Daoy (cell line): ENCODE data around the gene SLMAP. TPM values are rescaled to one million over a fixed set of nuclear protein-coding genes. Genes with fewer than 3 reads are reported as not detected.

Source experiments
- DNase-seq: peaks from one replicate; pipeline ENCODE4 v3.0.0-alpha.2; 2015; ENCODE audit warnings: low read depth
- total RNA-seq: library from RNA; depleted of rRNA; stranded (reverse); fragments of >200 nt; shearing (Covaris generic); gene quantifications from 2 replicates; pipeline ENCODE4 v1.2.3, GENCODE V29; 2014

SLMAP gene
- total RNA-seq, 1 experiment from 2014 or later = 34.9 TPM

DNA sequence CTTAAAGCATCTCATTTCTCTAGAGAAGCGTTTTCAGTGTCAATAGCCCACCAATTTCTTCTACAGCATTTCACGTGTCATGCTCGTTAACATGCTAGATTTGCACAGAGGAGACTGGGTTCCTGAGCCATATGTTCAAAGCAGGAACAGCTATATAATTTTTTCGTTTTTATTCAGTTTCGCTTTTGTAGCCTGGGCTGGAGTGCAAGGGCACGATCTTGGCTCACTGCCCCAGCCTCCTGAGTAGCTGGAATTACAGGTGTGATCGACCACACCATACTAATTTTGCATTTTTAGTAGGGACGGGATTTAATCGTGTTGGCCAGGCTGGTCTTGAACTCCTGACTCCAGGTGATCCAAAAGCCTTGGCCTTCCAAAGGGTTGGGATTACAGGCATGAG, 6.6 kb upstream of the SLMAP start:
- DNase-seq = no peak

DNA sequence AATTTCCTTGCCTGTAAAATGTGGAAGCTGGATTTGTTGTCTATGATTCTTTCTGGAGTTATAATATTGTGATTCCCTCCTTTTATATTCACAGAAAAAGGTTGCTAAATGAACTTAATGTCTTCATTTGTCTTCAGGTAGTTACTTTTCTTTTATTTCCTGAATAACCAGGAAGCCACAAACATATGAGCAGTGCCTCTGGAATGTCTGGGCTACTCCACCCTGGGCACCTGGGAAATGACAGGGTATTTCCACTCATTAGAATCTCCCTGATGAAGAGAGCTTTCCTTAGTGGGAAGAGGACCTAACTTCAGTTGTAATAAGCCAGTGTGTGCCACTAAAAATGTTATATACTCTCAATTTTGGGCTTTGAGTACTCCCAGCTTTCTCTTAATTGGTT, 3.8 kb upstream of the SLMAP start:
- peak; percentile 61 for DNase-seq

DNA sequence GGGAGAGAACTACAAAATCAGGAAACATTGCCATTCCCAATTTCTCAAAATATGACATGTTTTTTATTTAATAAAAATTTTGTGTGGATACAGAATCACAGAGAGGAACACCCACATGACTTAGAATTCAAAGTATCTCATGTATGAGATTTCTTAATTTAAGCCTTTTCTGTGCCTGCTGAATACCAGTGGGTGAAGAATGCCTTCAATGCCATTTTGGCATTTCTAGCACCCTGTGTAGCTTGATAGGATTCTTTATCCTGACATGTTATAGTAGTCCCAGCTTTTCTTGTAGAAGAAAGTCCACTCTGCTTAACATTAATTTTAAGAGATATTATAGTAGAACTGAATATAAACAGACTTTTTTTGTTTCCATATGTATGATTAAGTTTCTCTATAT, 3.1 kb upstream of the SLMAP start:
- DNase-seq = no peak

DNA sequence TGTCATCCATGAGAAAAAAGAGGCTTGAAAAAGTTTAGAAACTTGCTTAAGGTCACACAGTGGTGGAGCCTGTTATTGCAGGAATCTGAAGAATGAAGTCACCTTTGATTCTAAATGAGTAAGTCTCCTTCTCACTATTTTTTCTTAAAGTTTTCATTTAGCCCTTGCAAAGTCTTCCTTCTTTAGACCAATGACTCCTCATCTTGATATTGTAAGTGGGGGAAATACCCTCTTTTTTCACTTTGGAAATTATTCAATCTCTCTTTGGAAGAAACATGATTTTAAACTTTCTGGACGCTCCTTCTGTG, 787 bp upstream of the SLMAP start:
- peak; percentile 35 for DNase-seq

DNA sequence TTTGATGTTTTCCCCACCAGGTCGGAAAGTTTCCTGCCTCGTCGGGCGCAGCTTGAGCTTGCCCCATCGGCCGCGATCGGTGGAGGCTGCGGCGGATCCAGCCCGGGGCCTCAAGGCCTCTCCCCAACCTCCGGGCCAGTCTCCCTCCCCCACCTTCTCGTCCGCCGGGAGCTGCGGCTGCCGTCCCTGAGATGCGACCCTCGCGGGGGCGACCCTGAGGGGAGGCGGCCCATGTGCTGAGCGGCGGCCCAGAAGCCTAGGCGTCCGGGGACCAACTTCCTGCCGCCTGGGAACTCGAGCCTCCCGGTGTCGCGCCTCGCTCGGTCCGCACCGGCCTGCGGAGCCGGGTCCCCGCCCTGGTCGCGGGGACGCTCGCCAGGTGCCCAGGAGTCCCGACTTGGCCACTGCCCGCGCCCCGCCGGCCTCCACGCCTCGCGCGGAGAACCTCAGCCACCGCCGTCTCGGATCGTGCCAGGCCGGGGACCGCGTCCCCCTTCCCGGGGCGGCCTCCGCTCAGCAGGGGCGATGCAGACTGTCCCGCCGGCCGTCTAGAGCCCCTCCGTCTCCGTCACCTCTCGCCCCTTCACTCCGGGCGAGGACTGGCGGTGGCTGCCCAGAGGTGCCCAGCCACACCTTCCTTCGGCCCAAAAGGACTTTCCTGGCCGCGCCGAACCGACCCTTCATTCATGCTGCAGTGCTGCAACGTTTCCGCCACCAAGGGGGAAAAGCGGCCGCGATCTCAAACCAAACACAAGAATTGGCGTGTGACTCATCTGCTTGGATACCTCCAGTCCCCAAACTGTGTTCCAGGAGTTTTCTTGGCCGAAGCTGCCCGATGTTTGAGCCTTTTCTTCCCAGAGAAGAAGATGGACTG, 656 bp downstream of the SLMAP start:
- DNase-seq = peak; percentile 73

DNA sequence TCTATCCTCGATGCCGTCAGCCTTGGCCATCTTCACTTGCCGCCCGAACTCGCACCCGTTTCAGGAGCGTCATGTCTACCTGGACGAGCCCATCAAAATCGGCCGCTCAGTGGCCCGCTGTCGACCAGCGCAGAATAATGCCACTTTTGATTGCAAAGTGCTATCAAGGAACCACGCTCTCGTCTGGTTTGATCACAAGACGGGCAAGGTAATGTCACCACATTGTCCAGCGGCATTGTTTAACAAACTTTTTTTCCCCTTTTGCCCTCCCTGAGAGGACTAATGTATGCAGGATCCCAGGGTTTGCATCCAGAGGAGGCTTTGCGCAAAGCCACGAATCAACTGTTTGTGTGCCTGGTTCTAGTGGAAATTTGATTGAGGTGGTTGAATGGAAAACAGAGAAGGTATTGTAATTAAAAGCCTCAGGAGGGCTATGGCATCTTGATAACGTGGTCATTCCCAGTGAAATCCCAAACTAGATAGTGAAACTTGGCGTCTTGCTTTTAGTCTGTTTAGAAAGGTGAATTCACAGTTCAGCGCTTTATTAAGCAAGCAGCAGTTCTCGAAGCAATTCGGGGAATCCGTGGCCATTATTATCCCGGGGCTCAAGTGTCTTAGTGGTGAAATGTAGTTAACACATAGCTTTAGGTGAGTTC, 1.7 kb downstream of the SLMAP start:
- no peak for DNase-seq

DNA sequence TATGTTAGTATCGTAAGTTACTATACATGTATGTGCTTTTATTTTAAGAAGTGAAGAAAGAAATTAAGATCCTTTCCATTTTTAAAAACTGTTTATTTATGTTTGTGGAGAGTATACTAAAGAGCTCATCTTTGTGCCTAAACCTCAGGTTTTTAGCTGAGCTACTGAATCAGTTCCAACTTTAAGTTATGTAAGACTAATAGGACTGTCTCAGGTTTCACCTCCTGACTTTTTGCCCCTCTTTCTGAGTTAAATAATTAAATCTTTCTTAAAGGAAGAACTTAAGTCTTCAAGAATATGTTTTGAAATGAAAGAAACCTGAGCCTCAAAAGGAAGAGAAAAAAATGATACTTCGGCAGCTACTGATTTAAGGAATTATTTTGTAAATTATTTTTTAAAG, 2.6 kb downstream of the SLMAP start:
- DNase-seq = no peak

DNA sequence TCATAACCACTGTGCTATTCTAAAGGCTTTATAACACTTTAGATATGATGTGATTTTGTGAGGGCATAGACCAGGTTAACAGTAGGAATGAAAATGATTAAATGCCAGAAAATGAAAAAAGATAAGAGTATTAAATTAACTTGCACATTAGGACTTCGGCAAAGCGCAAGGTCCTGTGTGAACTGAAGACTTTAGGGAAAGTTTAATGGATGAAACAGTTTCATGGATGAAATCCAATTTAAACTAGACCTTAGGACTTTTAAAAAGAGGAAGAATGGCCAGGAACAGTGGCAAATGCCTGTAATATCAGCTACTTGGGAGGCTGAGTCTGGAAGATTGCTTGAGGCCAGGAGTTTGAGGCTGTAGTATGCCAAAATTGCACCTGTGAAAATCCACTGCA, 8.7 kb downstream of the SLMAP start:
- no peak for DNase-seq

DNA sequence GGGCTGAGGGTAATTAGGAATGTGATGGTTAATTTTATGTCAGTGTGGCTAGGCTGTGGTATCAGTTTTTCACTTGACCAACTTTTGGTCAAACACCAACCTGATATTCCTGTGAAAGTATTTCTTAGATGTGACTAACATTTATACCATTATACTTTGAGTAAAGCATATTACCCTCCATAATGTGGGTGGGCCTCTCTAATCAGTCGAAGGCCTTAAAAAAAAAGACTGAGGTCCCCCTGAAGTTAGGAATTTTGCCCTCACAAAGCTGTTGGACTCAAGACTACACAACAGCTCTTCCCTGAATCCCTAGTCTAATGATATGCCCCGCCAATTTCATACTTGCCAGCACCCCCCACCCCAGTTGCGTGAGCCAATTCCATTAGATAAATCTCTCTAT, 12.5 kb downstream of the SLMAP start:
- DNase-seq = no peak

DNA sequence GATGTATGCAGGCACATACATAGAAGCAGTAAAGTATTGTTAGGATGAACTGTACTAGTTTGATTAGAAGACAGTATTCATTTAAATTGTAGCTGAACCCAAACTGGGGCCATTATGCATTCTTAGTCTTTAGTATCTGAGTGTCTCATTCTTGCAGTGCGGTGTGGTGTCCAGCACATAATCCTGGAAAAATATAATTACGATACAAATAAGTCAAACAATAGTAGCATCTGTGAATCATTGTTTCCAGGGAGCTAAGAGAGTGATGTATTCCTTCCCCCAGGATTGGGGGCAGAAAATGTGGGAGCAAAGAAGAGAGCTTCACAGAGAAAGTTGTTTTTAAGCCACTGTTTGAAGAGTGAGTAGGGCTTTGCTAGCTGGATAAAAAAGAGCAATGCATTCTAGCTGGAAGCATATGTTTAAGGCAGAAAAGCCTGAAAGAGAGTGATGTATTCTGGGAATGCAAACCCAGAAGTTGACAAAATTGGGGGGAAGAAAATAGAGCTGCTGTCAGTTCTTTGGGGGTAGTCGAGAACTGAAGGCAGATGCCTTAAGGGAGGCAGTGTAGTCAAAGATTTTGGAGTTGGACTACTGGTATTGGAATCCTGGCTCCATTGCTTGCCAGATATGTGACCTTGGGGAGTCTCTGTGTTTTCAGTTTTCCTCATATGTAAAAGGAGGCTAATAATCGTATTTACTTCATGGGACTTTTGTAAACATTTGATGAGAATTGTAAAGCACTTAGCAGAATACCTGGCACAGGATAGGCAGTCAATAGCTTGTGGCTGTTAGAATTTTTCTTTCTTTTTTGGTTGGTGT, 14.1 kb downstream of the SLMAP start:
- DNase-seq = no peak

DNA sequence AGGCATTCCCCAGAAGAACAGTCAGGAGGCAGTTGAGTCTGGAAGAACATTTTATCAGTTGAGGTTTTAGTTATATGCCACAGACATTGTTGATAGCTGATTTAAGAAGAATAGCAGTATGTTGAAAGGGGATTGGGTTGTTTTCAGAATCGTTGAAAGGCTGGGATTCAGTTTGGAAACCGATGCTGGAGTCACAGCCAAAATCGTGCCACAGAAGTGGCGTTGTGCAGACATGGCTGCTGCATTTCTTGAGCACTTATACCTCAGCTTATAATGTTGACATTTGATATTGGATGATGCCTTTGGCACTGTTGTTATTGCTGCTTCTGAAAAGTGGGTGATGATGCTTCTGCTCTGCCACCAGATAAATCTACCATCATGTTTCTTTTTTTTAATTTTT, 16.1 kb downstream of the SLMAP start:
- no peak for DNase-seq

DNA sequence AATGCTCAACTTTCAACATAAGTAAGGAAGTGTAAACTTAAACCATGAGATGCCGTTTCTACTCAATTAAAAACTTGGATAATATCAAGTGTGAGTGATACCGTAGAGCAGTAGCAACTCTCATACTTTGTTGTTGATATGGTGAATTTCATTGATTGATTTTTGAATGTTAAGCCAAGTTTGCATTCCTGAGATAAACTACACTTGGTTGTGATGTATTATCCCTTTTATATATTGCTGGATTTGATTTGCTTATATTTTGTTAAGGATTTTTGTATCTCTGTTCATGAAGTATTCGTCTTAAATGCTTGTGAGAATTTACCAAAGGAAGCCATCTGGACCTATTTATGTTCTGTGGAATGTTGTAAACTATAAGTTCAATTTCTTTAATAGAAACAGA, 21.7 kb downstream of the SLMAP start:
- DNase-seq = no peak

DNA sequence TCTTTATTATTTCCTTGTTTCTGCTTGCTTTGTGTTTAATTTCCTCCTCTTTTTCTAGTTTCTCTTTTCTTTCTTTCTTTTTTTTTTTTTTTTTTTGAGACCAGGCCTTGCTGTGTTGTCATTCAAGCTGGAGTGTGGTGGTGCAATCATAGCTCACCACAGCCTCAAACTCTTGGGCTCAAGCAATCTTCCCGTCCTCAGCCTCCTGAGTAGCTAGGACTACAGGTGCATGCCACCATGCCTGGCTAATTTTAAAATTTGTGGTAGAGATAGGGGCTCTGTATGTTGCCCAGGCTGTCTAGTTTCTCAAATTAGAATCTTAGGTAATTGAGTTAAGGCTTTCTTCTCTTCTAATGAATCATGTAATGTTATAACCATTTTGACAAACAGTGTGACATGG, 22.4 kb downstream of the SLMAP start:
- DNase-seq = no peak

DNA sequence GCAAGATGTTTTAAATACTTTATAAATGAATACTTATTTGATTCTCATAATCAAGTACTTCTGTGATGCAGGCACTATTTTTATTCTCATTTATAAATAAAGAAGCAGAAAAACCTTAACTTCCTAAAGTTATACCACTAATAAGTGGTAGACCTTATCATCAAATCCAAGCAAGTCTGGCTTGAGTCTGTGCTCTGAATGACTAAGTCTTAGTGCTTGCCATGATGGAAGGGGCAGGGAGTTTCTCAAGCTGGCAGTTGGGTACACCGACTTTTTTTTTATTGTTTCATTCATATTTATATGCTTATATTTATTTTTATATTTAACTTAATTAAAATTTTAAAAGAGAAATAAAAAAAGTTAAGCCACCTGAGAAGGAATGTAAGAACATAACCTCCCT, 23.6 kb downstream of the SLMAP start:
- no peak for DNase-seq

DNA sequence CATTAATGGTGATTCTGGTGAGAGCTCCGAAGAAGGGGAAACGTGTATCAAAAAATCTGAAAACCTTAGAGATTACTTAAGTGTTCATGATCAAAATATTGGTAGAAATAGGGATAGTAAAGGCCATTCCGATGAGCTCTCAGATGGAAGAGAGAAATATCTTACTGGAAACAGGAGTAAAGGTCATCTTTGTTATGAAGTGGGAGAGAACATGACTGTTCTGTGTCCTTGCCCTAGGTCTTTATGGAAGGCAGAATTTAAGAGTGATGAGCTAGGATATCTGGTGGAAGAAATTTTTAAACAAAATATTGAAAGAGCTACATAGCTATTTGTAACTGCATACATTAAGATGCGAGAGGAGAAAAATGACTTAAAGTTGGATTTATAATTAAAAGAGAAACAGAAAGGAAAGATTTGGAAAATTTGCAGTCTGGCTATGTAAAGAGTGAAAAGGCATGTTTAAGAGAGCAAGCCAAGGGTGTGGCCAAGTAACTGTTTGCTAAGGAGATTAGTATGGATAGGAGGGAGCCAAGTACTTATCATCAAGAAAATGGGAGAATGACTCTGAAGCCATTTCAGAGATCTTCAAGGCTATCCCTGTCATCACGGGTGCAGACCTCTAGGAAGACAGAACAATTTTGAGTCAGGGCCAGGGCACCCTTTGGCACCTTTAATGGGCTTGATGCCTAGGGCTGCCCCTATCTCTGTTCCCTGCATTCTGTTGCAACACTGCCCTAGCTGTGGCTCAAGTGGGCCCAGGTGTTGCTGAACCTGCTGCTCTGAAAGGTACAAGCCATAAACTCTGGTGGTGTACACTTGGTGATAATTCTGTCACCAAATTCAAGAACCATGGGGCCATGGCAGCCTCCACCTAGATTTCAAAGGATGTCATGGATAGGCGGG, 27.3 kb downstream of the SLMAP start:
- DNase-seq = no peak

DNA sequence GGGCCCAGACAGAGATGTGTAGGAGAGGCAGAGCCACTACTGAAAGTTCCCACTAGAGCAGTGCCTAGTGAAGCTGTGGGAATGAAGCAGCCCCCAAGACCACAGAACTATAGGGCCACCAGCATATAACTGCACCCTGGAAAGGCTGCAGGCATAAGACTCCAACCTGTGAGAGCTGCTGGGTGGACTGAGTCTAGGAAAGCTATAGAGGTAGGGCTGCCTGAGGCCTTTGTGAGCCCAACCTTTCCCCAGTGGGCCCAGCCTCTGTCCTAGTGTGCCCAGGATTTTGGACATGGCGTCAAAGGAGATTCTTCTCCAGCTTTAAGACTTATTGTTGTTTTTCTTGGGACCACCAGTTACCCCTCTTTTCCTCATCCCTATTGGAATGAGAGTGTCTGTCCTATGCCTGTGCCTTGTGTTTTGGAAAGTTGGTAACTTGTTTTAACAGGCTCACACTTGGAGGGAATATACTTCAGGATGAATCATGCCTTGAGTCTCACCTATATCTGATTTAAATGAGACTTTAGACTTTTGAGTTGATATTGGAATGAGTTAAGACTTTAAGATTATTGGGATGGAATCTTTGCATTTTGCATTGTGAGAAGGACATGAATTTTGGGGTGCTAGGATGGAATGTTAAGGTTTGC, 28.1 kb downstream of the SLMAP start:
- DNase-seq = no peak

DNA sequence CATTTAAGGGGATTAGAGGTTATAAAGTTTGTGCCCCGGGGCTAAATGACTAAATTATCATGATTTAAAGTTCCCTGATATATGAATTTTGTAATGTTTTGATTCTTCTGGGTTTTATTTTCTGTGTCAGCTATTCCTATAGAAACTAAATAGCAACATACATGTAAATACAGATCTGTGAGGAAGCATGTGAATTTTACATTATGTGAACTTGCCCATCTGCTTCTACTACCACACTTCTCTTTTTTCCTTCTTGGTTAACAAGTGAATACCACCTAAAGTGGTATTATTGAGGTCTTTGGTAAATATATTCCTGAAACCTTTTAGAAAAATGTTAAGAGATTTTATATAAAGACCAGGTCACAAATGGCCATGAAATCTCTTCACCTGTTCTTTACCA, 29.3 kb downstream of the SLMAP start:
- DNase-seq = no peak

DNA sequence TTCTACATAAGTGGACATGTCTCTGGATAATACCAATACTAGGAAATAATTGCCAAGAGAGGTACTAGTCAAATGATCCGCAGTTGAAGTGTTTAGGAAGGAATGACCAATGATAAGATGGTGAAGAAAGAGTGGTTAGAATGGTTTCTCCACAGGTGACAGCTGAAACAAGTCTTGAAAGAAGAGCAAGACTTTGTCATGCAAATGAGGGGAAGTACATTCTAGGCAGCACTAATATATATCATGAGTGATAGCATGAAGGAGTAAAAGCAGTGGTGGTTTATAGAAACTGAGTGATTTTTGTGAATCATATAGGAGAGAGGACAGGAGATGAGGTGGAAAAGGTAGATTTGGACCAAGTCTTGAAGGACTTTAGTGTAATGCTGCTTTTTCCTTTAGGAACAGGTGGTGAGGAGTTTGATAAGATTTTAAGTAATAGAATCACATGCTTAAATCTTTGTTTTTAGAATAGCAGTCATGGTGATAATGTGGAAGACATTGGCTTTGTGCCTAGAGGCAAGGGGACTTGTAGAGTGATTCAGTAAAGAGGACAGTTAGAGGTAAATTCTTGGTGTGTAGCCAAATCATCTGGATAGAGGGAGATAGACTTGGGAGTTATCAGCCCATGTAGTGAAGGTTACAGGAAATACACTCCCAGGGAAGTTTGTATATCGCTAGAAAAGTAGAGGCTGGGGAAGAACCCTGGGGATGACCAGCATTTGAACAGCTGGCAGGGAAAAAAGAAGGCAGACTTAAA, 31.9 kb downstream of the SLMAP start:
- no peak for DNase-seq

DNA sequence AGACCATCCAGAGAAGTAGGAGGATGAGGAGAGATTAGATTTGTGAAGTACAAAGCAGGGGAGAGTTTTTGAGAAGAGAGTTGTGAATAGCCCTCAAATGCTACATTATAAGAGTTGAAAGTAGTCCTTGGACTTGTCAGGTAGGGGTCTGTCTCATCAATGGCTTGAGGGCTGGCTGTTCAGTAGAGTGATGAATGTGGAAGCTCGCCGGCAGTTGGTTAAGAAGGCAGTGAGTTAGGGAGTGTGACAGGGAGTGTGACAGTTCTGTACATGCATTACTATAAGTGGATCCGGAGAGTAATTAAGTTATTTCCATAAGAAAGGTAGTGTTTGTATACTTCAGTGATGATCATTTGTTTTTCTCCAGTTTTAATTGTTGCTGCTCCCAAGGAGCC, 32.5 kb downstream of the SLMAP start:
- DNase-seq = no peak

DNA sequence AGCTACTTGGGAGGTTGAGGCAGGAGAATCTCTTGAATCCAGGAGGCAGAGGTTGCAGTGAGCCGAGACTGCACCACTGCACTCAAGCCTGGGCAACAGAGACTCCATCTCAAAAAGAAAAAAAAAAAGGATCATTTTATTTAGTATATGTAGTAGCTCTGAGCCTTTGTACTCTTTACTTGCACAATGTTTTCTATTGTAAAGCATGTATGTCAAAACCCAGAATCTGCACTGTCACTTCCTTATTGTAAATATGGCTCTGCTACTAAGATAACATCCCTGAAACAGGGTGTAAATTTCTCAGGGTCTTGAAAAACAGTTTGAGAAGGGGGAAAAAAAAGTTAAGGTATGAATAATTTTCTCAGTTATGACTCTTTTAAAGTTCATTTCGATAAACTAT, 35.1 kb downstream of the SLMAP start:
- DNase-seq = no peak

DNA sequence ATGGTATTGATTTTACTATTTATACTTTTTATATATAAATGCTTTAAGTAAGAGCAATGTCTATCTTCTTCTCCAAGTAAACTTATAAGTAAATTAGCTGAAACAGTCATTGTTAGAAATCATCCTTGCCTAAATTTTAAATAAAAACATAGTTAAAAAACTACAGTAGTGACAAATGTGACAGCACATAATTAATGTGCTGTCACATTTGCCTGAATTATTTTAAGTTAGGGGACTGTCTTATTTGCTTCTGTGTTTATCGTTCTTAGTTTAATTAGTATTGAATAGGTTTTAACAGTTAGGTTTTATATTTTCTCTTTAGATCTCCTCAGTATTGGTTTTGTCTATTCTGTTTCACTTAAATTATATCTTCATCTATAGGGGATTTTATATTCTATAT, 36.1 kb downstream of the SLMAP start:
- no peak for DNase-seq
